ENCODE data around the gene ZFAND3. TPM values are rescaled to one million over a fixed set of nuclear protein-coding genes. Genes with fewer than 3 reads are reported as not detected.
"Not testable (repeated sequence)": the region's sequence is repeated elsewhere in the genome, so short reads cannot be mapped to it uniquely, and the experiment has no call there.

ZFAND3 gene
- total and polyA plus RNA-seq, 8 donors, result 19.8 to 164 (median 37.3) TPM

DNA sequence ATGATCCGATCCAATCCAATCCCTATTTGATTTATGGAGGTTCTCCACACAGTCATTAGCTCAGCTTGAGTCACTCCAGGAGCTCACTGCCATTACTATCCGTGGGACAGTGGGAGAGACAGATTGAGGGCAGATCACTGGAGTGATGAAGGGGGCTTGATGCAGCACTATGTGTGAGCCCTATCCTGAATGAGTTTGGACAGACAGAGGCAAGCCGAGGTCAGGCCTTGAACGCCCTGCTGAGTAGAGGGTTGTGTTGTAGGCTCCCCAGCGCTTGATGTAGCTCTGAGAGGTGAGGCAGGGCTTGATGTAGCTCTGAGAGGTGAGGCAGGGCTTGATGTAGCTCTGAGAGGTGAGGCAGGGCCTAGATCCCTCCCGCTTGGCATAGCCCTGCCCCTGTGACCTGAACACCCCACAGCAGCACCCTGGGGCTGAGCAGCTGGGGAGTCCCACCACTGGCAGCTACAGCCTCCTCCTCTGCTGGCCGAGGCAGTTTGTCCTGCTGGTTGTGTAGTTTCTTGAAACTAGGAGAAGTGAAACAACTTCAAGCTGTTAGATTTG lies 58.7 kb downstream of the ZFAND3 start:
- Histone ChIP-seq H3K27ac (peak overlapping the region in 3 of 5 donors; percentile 20 to 30 (median 25)), H3K9me3 (no peaks in the 10 kb centered on the region)

DNA sequence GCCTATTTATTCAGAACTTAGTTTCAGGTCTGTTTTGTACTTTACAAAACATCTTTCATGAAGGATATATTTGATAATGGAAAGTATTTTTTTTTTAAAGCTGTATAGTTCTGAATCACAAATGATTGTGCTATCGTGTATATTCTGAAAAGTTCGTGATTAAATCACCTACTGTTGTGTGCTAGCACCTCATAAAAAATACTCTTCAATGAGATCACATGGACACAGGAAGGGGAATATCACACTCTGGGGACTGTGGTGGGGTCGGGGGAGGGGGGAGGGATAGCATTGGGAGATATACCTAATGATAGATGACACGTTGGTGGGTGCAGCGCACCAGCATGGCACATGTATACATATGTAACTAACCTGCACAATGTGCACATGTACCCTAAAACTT lies 61.1 kb downstream of the ZFAND3 start:
- intact Hi-C loops (cut with DNase I; ENCODE audit: low total_unique reads); H3K36me3 ChIP-seq; H3K4me3 ChIP-seq; H3K27me3 ChIP-seq; H3K9me3 ChIP-seq; DNase-seq; H3K27ac ChIP-seq: not testable (repeated sequence)
- WGBS, 5 donors, result 75 to 86% (median 82%) methylated on average over 3 to 5 of the region's 5 CpGs
- H3K4me1 ChIP-seq, result peaks cover 31 to 75% (median 54%) of the 10 kb centered on the region in 4 donors

More for the DNA sequence above, 58.7 kb downstream of the ZFAND3 start:
- H3K27me3 ChIP-seq, result no peaks in the 10 kb centered on the region
- no peak for DNase-seq
- WGBS, 5 donors, result 78 to 88% (median 82%) methylated on average over 7 of the region's 7 CpGs
- TF ChIP-seq POLR2A (IDR thresholded peaks at IDR 0.05) (no peak), EP300 (IDR thresholded peaks at IDR 0.05) (no peak), POLR2AphosphoS5 (IDR thresholded peaks at IDR 0.05) (no peak)
- TF ChIP-seq, protein P1, sequence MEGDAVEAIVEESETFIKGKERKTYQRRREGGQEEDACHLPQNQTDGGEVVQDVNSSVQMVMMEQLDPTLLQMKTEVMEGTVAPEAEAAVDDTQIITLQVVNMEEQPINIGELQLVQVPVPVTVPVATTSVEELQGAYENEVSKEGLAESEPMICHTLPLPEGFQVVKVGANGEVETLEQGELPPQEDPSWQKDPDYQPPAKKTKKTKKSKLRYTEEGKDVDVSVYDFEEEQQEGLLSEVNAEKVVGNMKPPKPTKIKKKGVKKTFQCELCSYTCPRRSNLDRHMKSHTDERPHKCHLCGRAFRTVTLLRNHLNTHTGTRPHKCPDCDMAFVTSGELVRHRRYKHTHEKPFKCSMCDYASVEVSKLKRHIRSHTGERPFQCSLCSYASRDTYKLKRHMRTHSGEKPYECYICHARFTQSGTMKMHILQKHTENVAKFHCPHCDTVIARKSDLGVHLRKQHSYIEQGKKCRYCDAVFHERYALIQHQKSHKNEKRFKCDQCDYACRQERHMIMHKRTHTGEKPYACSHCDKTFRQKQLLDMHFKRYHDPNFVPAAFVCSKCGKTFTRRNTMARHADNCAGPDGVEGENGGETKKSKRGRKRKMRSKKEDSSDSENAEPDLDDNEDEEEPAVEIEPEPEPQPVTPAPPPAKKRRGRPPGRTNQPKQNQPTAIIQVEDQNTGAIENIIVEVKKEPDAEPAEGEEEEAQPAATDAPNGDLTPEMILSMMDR (IDR thresholded peaks at IDR 0.05), result no peak
- no peak overlapping the region for H3K4me3 ChIP-seq
- peaks cover 31 to 83% (median 61%) of the 10 kb centered on the region in 4 donors for H3K4me1 ChIP-seq
- H3K36me3 ChIP-seq, result no peaks in the 10 kb centered on the region
- intact Hi-C loops (cut with DNase I; ENCODE audit: low total_unique reads), result no loop called here

DNA sequence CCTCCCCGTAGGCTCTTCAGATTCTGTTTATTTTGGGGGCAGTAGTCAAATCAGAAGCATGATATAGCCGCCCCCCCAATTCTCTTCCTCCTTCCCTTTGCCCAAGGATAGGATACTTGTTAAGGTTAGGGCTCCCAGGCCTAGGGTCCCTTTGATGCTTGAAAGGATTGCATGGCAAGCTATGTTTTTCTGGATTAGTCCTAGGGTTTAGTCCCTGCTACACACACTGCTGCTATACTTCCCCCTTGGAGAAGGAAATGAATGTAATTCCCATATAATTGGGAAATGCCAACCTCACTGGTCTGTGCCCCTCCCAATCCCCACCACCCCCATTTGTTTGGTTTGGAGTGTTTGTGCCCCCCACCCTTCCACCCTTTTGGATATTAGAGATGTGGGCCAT lies 62.8 kb downstream of the ZFAND3 start:
- WGBS, 5 donors, result 83 to 92% (median 90%) methylated on average over 2 of the region's 2 CpGs
- no peaks in the 10 kb centered on the region for H3K36me3 ChIP-seq
- no peak overlapping the region for H3K27ac ChIP-seq
- intact Hi-C loops (cut with DNase I; ENCODE audit: low total_unique reads), result no loop called here
- TF ChIP-seq POLR2A (IDR thresholded peaks at IDR 0.05), result no peak
- TF ChIP-seq, protein P1 (IDR thresholded peaks at IDR 0.05), result no peak
- no peak for TF ChIP-seq EP300 (IDR thresholded peaks at IDR 0.05)
- no peak for TF ChIP-seq POLR2AphosphoS5 (IDR thresholded peaks at IDR 0.05)
- H3K4me1 ChIP-seq, result peaks cover 19 to 67% (median 46%) of the 10 kb centered on the region in 4 donors
- no peak overlapping the region for H3K4me3 ChIP-seq
- no peak for DNase-seq
- no peaks in the 10 kb centered on the region for H3K27me3 ChIP-seq
- H3K9me3 ChIP-seq, result no peaks in the 10 kb centered on the region

DNA sequence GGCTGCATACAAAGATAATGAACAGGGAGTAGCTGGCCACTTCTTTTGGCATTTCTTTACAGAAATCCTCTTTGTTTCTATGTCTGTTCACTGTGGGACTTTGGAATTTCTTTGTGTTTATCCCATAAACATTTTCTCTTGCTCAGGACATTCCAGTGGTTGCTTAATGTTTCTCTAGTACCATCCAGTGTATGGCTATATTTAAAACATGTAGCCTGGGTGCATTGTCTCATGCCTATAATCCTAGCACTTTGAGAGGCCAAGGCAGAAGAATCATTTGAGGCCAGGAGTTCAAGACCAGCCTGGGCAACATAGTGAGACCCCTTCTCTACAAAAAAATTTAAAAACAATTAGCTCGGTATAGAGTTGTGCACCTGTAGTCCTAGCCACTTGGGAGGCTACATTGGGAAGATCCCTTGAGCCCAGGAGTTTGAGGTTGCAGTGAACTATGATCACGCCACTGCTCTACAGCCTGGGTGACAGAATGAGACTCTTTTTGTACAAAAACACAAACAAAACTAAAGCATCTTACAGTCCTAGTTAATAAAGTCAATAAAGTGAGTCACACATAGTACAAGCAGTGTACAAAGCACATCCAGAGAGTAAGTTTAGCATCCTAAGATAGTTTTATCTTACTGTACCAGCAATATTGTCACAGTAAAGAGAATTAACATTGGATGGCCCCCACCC lies 63.3 kb downstream of the ZFAND3 start:
- no peak for DNase-seq
- H3K4me1 ChIP-seq, result peaks cover 14 to 66% (median 42%) of the 10 kb centered on the region in 4 donors
- no peaks in the 10 kb centered on the region for H3K36me3 ChIP-seq
- intact Hi-C loops (cut with DNase I; ENCODE audit: low total_unique reads), result no loop called here
- WGBS, 5 donors, result 94 to 97% (median 95%) methylated on average over 2 of the region's 2 CpGs
- H3K27me3 ChIP-seq, result no peaks in the 10 kb centered on the region
- H3K27ac ChIP-seq, result no peak overlapping the region
- no peaks in the 10 kb centered on the region for H3K9me3 ChIP-seq
- no peak overlapping the region for H3K4me3 ChIP-seq
- no peak for TF ChIP-seq POLR2A (IDR thresholded peaks at IDR 0.05)
- TF ChIP-seq POLR2AphosphoS5 (IDR thresholded peaks at IDR 0.05), result no peak
- TF ChIP-seq, protein P1 (IDR thresholded peaks at IDR 0.05), result no peak
- TF ChIP-seq EP300 (IDR thresholded peaks at IDR 0.05), result no peak

DNA sequence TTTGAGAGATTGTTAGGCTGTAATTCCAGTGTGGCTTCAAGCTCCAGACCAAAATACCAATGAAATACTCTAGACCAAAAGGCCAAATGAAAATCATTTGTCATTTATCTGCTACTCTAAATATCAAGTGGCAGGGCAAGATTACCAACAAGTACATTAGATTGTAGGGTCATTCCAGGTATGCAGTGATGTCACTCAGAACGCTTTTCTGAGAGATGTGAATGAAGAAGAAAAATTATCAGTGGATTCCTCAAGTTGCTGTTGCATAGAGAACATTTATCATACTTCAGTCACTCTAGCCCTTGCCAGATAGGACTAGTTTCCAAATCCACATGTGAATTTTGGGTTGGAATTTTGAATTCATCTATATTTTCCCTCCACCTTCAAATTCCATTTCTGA lies 65.0 kb downstream of the ZFAND3 start:
- no peaks in the 10 kb centered on the region for H3K27me3 ChIP-seq
- no peaks in the 10 kb centered on the region for H3K9me3 ChIP-seq
- TF ChIP-seq, protein P1 (IDR thresholded peaks at IDR 0.05), result no peak
- TF ChIP-seq POLR2AphosphoS5 (IDR thresholded peaks at IDR 0.05) (no peak), EP300 (IDR thresholded peaks at IDR 0.05) (no peak), POLR2A (IDR thresholded peaks at IDR 0.05) (no peak)
- H3K4me1 ChIP-seq, result peaks cover 11 to 63% (median 45%) of the 10 kb centered on the region in 4 donors
- intact Hi-C loops (cut with DNase I; ENCODE audit: low total_unique reads), result no loop called here
- DNase-seq, result no peak
- H3K4me3 ChIP-seq, result no peak overlapping the region
- 79 to 91% (median 84%) methylated on average over 1 of the region's 1 CpG for WGBS, 5 donors
- H3K27ac ChIP-seq, result no peak overlapping the region
- no peaks in the 10 kb centered on the region for H3K36me3 ChIP-seq

Data from stomach (tissue), 9 donors.